ENCODE results near the gene SETDB2. TPM values are rescaled to one million over a fixed set of nuclear protein-coding genes. Genes with fewer than 3 reads are reported as not detected.

SETDB2 gene
- total RNA-seq, 1 experiment from 2014 or later, result 14.7 TPM

GRCh38 chr13:49448753-49449152 is 4.7 kb downstream of the SETDB2 start:
- no peaks in the 10 kb centered on the region for H3K27me3 ChIP-seq (replicated peaks; ENCODE audit: control insufficient read depth, insufficient read depth, low read length)
- intact Hi-C loops (cut with micrococcal nuclease; ENCODE audit: unreplicated experiment), result no loop called here
- H3K4me3 ChIP-seq (ENCODE audit: low read depth, low read length), result no peak overlapping the region
- no peaks in the 10 kb centered on the region; the same call in 1 of the 2 replicates for H3K4me1 ChIP-seq
- Mint-ChIP-seq H3K4me1 (ENCODE audit: low read depth, unreplicated experiment) (peaks cover 7% of the 10 kb centered on the region), H3K9me3 (ENCODE audit: unreplicated experiment) (no peaks in the 10 kb centered on the region), H3K27me3 (ENCODE audit: insufficient read depth, unreplicated experiment) (no peaks in the 10 kb centered on the region), H3K4me3 (ENCODE audit: unreplicated experiment) (no peak overlapping the region), H3K27ac (ENCODE audit: unreplicated experiment) (no peak overlapping the region), H3K36me3 (ENCODE audit: insufficient read depth, unreplicated experiment) (peaks cover 19% of the 10 kb centered on the region)
- H3K36me3 ChIP-seq (ENCODE audit: control insufficient read depth, insufficient read depth, low read length), result no peaks in the 10 kb centered on the region
- ChIA-PET POLR2A (interaction anchor here (1.0 kb wide), 1 partner anchor 201 kb away, joined by 3 read pairs; the partner anchor contains the start of gene CDADC1), CTCF (no interaction called here)
- TF ChIP-seq, protein P1, sequence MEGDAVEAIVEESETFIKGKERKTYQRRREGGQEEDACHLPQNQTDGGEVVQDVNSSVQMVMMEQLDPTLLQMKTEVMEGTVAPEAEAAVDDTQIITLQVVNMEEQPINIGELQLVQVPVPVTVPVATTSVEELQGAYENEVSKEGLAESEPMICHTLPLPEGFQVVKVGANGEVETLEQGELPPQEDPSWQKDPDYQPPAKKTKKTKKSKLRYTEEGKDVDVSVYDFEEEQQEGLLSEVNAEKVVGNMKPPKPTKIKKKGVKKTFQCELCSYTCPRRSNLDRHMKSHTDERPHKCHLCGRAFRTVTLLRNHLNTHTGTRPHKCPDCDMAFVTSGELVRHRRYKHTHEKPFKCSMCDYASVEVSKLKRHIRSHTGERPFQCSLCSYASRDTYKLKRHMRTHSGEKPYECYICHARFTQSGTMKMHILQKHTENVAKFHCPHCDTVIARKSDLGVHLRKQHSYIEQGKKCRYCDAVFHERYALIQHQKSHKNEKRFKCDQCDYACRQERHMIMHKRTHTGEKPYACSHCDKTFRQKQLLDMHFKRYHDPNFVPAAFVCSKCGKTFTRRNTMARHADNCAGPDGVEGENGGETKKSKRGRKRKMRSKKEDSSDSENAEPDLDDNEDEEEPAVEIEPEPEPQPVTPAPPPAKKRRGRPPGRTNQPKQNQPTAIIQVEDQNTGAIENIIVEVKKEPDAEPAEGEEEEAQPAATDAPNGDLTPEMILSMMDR (IDR thresholded peaks at IDR 0.05; ENCODE audit: insufficient read depth in 1 of 2, low read depth in 1 of 2, low read length in 1 of 2, severe bottlenecking in 1 of 2, unreplicated experiment in 1 of 2), result no peak
- H3K9me3 ChIP-seq, result no peaks in the 10 kb centered on the region
- no peak for DNase-seq
- no TSS peak for BruUV-seq (replicated peaks)

- CTCF ChIA-PET, result no interaction called here
- Mint-ChIP-seq H3K27me3 (ENCODE audit: insufficient read depth, unreplicated experiment) (no peaks in the 10 kb centered on the region), H3K4me3 (ENCODE audit: unreplicated experiment) (no peak overlapping the region), H3K4me1 (ENCODE audit: low read depth, unreplicated experiment) (peaks cover 7% of the 10 kb centered on the region), H3K9me3 (ENCODE audit: unreplicated experiment) (no peaks in the 10 kb centered on the region), H3K27ac (ENCODE audit: unreplicated experiment) (no peak overlapping the region), H3K36me3 (ENCODE audit: insufficient read depth, unreplicated experiment) (peaks cover 15% of the 10 kb centered on the region)
- Histone ChIP-seq H3K9me3 (no peaks in the 10 kb centered on the region), H3K27me3 (replicated peaks; ENCODE audit: control insufficient read depth, insufficient read depth, low read length) (no peaks in the 10 kb centered on the region), H3K4me3 (ENCODE audit: low read depth, low read length) (no peak overlapping the region), H3K36me3 (ENCODE audit: control insufficient read depth, insufficient read depth, low read length) (no peaks in the 10 kb centered on the region), H3K4me1 (no peaks in the 10 kb centered on the region; the same call in 1 of the 2 replicates)
- no TSS peak for BruUV-seq (replicated peaks)
- intact Hi-C loops (cut with micrococcal nuclease; ENCODE audit: unreplicated experiment), result no loop called here
- POLR2A ChIA-PET, result interaction anchor here (0.6 kb wide), 1 partner anchor 1978 kb away, joined by 4 read pairs; no protein-coding TSS in a partner anchor
- DNase-seq, result no peak
- TF ChIP-seq, protein P1 (IDR thresholded peaks at IDR 0.05; ENCODE audit: insufficient read depth in 1 of 2, low read depth in 1 of 2, low read length in 1 of 2, severe bottlenecking in 1 of 2, unreplicated experiment in 1 of 2), result no peak
Measured at GRCh38 chr13:49450105-49450819, 6.2 kb downstream of the SETDB2 start.

DNA sequence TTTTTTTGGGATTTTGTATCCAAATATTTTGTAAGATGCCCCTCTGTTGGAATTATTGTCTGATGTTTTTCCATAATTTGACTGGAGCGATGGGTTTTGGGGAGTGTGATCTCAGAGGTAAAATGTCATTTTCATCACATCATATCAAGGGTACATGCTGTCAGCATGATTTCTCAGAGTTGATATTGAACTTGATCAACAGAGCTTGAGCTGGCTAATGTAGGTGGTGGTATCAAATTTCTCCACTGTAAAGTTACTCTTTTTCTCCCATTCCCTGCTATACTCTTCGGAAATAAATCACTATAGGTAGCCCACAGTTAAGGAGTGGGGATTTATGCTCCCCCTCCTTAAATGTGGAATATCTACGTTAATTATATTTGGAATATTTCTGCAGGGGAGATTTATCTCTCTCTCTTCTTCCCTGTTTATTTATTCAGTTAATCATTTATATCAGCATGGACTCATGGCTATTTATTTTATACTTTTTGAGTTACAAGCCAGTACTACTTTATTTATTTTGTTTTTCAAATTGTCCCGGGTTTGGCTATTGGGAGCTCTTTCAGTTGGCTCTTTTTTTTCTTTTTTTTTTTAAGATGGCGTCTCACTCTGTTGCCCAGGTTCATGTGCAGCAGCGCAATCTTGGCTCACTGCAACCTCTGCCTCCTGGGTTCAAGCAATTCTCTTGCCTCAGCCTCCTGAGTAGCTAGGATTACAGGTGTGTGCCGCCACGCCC is 8.8 kb downstream of the SETDB2 start:
- ChIA-PET POLR2A (no interaction called here), CTCF (interaction anchor here (0.7 kb wide), 1 partner anchor 483 kb away, joined by 3 read pairs; the partner anchor contains the start of gene SPRYD7)
- Histone ChIP-seq H3K36me3 (ENCODE audit: control insufficient read depth, insufficient read depth, low read length) (no peaks in the 10 kb centered on the region; the same call in 1 of the 2 replicates), H3K4me3 (ENCODE audit: low read depth, low read length) (no peak overlapping the region), H3K4me1 (no peaks in the 10 kb centered on the region; the same call in 1 of the 2 replicates), H3K9me3 (no peaks in the 10 kb centered on the region), H3K27me3 (replicated peaks; ENCODE audit: control insufficient read depth, insufficient read depth, low read length) (no peaks in the 10 kb centered on the region)
- Mint-ChIP-seq H3K9me3 (ENCODE audit: unreplicated experiment) (no peaks in the 10 kb centered on the region), H3K4me3 (ENCODE audit: unreplicated experiment) (no peak overlapping the region), H3K27ac (ENCODE audit: unreplicated experiment) (no peak overlapping the region), H3K36me3 (ENCODE audit: insufficient read depth, unreplicated experiment) (peaks cover 15% of the 10 kb centered on the region), H3K4me1 (ENCODE audit: low read depth, unreplicated experiment) (peaks cover 7% of the 10 kb centered on the region), H3K27me3 (ENCODE audit: insufficient read depth, unreplicated experiment) (no peaks in the 10 kb centered on the region)
- TF ChIP-seq, protein P1 (IDR thresholded peaks at IDR 0.05; ENCODE audit: insufficient read depth in 1 of 2, low read depth in 1 of 2, low read length in 1 of 2, severe bottlenecking in 1 of 2, unreplicated experiment in 1 of 2), result no peak
- no TSS peak for BruUV-seq (replicated peaks)
- intact Hi-C loops (cut with micrococcal nuclease; ENCODE audit: unreplicated experiment), result no loop called here
- DNase-seq, result no peak

All from Caco-2 (cell line).